Ishikawa (cell line): ENCODE results near the gene HTR3A.

Source experiments
- FOXM1 ChIP-seq: IDR thresholded peaks from 2 replicates; pipeline ENCODE4 v1.6.1; 2012; ENCODE audit warnings: low read depth, borderline replicate concordance
- RAD21 ChIP-seq: IDR thresholded peaks from 2 replicates; pipeline ENCODE4 v1.6.1; 2012; ENCODE audit warnings: low read depth
- REST ChIP-seq: IDR thresholded peaks from 2 replicates; pipeline ENCODE4 v1.6.1; 2012; ENCODE audit warnings: low read depth, mild to moderate bottlenecking
- TAF1 ChIP-seq: IDR thresholded peaks from 2 replicates; pipeline ENCODE4 v1.6.1; 2012; ENCODE audit warnings: low read depth, mild to moderate bottlenecking
- TEAD4 ChIP-seq: IDR thresholded peaks from 2 replicates; pipeline ENCODE4 v1.6.1; 2012

- TF ChIP-seq TAF1, result no peak
- TF ChIP-seq REST, result no peak
- no peak for TF ChIP-seq RAD21
- TF ChIP-seq FOXM1, result no peak
- no peak for TF ChIP-seq TEAD4
Measured at GRCh38 chr11:113989916-113990315, 15.0 kb downstream of the HTR3A start.
